GM21423 (cell line): ENCODE measurements around the gene SLC38A3.

Experiments used
- ATAC-seq: cut with Tn5 transposase; IDR thresholded peaks from one replicate; pipeline ENCODE4 v1.9.1; 2021; ENCODE audit warnings: mild to moderate bottlenecking, moderate library complexity; ENCODE audit not compliant: unreplicated experiment

SLC38A3 gene

GRCh38 chr3:50168791-50169190, 36.3 kb upstream of the SLC38A3 start:
- ATAC-seq: no peak

GRCh38 chr3:50169232-50169832, 35.7 kb upstream of the SLC38A3 start:
- ATAC-seq: no peak

- no peak for ATAC-seq
These were observed 35.2 kb upstream of the SLC38A3 start for GRCh38 chr3:50169858-50170257.

- no peak for ATAC-seq
These were observed 34.4 kb upstream of the SLC38A3 start for GRCh38 chr3:50170689-50171088.

GRCh38 chr3:50171540-50172301, 33.4 kb upstream of the SLC38A3 start:
- no peak for ATAC-seq

GRCh38 chr3:50172626-50173220, 32.3 kb upstream of the SLC38A3 start:
- no peak for ATAC-seq

- ATAC-seq: no peak
These were observed 31.2 kb upstream of the SLC38A3 start for GRCh38 chr3:50173685-50174516.

GRCh38 chr3:50174517-50174895, 30.6 kb upstream of the SLC38A3 start:
- ATAC-seq: no peak

GRCh38 chr3:50174947-50175524, 30.0 kb upstream of the SLC38A3 start:
- no peak for ATAC-seq

GRCh38 chr3:50177346-50177745, 27.7 kb upstream of the SLC38A3 start:
- no peak for ATAC-seq

GRCh38 chr3:50179710-50180109, 25.4 kb upstream of the SLC38A3 start:
- ATAC-seq: no peak

- ATAC-seq: no peak
These were observed 23.1 kb upstream of the SLC38A3 start for GRCh38 chr3:50181985-50182384.

- ATAC-seq: no peak
These were observed 22.5 kb upstream of the SLC38A3 start for GRCh38 chr3:50182533-50183099.

- no peak for ATAC-seq
These were observed 21.3 kb upstream of the SLC38A3 start for GRCh38 chr3:50183755-50184154.

GRCh38 chr3:50184242-50184978, 20.7 kb upstream of the SLC38A3 start:
- no peak for ATAC-seq

- ATAC-seq: no peak
These were observed 19.8 kb upstream of the SLC38A3 start for GRCh38 chr3:50185230-50185629.

- no peak for ATAC-seq
These were observed 19.0 kb upstream of the SLC38A3 start for GRCh38 chr3:50186096-50186495.

GRCh38 chr3:50187750-50188149, 17.3 kb upstream of the SLC38A3 start:
- no peak for ATAC-seq

GRCh38 chr3:50189274-50189673, 15.8 kb upstream of the SLC38A3 start:
- no peak for ATAC-seq

GRCh38 chr3:50189989-50190388, 15.1 kb upstream of the SLC38A3 start:
- ATAC-seq: no peak
